Keratinocyte (primary cell): Measurements from ENCODE around the gene RHEX. TPM values are rescaled to one million over a fixed set of nuclear protein-coding genes. Genes with fewer than 3 reads are reported as not detected.

ENCODE experiments used
- DNase-seq: peaks from one replicate; pipeline ENCODE4 v3.0.0-alpha.2; 2011; ENCODE audit warnings: low read depth, missing footprints, low spot score
- FAIRE-seq: peaks from 2 replicates; lab custom pipeline; 2011; peaks lifted over from hg19 to GRCh38; lab: Jason Lieb, UNC
- H2AFZ ChIP-seq: 2 replicates; pipeline ENCODE4 v1.6.0; 2012; ENCODE audit warnings: low read length, control low read depth, inconsistent platforms; ENCODE audit not compliant: control insufficient read depth
- H3K27ac ChIP-seq: 2 replicates; pipeline ENCODE4 v1.5.1; 2011; ENCODE audit warnings: low read length; ENCODE audit not compliant: control insufficient read depth, insufficient read depth
- H3K27me3 ChIP-seq: 3 replicates; pipeline ENCODE4 v1.6.0; 2011; ENCODE audit warnings: low read length; ENCODE audit not compliant: control insufficient read depth, insufficient read depth; ENCODE audit errors: extremely low read depth
- H3K36me3 ChIP-seq, 2 experiments: 2 replicates in 1 of 2; 3 replicates in 1 of 2; pipeline ENCODE4 v1.5.1; 2011; ENCODE audit warnings: low read length in 2 of 2, mild to moderate bottlenecking in 1 of 2; ENCODE audit not compliant: control insufficient read depth in 2 of 2, insufficient read depth in 2 of 2; ENCODE audit errors: extremely low read depth in 1 of 2
- H3K4me1 ChIP-seq: 3 replicates; pipeline ENCODE4 v1.5.1; 2011; ENCODE audit warnings: low read length; ENCODE audit not compliant: control insufficient read depth, insufficient read depth; ENCODE audit errors: extremely low read depth
- H3K4me2 ChIP-seq: 3 replicates; pipeline ENCODE4 v1.6.0; 2011; ENCODE audit warnings: low read depth, low read length; ENCODE audit not compliant: control insufficient read depth, insufficient read depth; ENCODE audit errors: extremely low read depth
- H3K4me3 ChIP-seq, 3 experiments: fragments of 200-600 bp in 1 of 3; sonication (generic) in 1 of 3; 2 replicates in 2 of 3; 3 replicates in 1 of 3; pipeline ENCODE4 v1.5.1; 2011 to 2016; ENCODE audit warnings: low read length in 3 of 3, mild to moderate bottlenecking in 3 of 3, control low read depth in 2 of 3, inconsistent platforms in 1 of 3, low read depth in 1 of 3, mixed read lengths in 1 of 3, mixed run types in 1 of 3, moderate library complexity in 1 of 3; ENCODE audit not compliant: control insufficient read depth in 2 of 3, insufficient read depth in 2 of 3; ENCODE audit errors: extremely low read depth in 1 of 3
- H3K79me2 ChIP-seq: 2 replicates; pipeline ENCODE4 v1.6.0; 2012; ENCODE audit warnings: low read length; ENCODE audit not compliant: control insufficient read depth, insufficient read depth
- H3K9ac ChIP-seq: 3 replicates; pipeline ENCODE4 v1.6.0; 2011; ENCODE audit warnings: low read length; ENCODE audit not compliant: control insufficient read depth, insufficient read depth; ENCODE audit errors: extremely low read depth
- H3K9me1 ChIP-seq: 3 replicates; pipeline ENCODE4 v1.6.0; 2011; ENCODE audit warnings: low read length; ENCODE audit not compliant: control insufficient read depth, insufficient read depth; ENCODE audit errors: extremely low read depth
- H3K9me3 ChIP-seq: 2 replicates; pipeline ENCODE4 v1.5.1; 2012; ENCODE audit warnings: low read depth, low read length; ENCODE audit not compliant: control insufficient read depth
- H4K20me1 ChIP-seq: 3 replicates; pipeline ENCODE4 v1.6.0; 2011; ENCODE audit warnings: low read length; ENCODE audit not compliant: control insufficient read depth, insufficient read depth; ENCODE audit errors: extremely low read depth
- EZH2 ChIP-seq: IDR thresholded peaks from one replicate; pipeline ENCODE4 v1.6.1; 2012; ENCODE audit warnings: inconsistent platforms, mild to moderate bottlenecking, low read length, moderate library complexity
- dilution Hi-C: fragments of 300-500 bp; cut with MboI; formaldehyde crosslinking; loops from one replicate; pipeline ENCODE4 v1.7.0; 2020; ENCODE audit warnings: low sequenced_read_pairs; ENCODE audit not compliant: extremely low pct_ligation_motif_present
- polyA plus RNA-seq, 5 experiments: library from polyadenylated mRNA; depleted of rRNA in 3 of 5; stranded (reverse) in 3 of 5; stranded (forward) in 1 of 5; unstranded in 1 of 5; fragments of >200 nt; gene quantifications; 1 replicate in 1 of 5; 2 replicates in 3 of 5; 3 replicates in 1 of 5; pipeline versions ENCODE4 v1.2.1 to v1.2.3, GENCODE V29; 2011 to 2012; ENCODE audit warnings: missing spikeins in 2 of 5, low read depth in 1 of 5, low replicate concordance in 1 of 5
- TF ChIP-seq, protein P1 (sequence below), 3 experiments: IDR thresholded peaks in 1 of 3; conservative IDR thresholded peaks in 1 of 3; optimal IDR thresholded peaks in 1 of 3; 2 replicates in 2 of 3; 3 replicates in 1 of 3; pipeline versions ENCODE3 to v1.5.1; 2011; ENCODE audit warnings: low read length in 3 of 3, mild to moderate bottlenecking in 3 of 3, moderate library complexity in 2 of 3, control low read depth in 1 of 3, inconsistent platforms in 1 of 3; ENCODE audit not compliant: insufficient read depth in 2 of 3; ENCODE audit errors: extremely low read depth in 1 of 3

The RHEX gene
- polyA plus RNA-seq, 1 donor (not counting 4 experiments of a cell fraction or from before 2014, with no cell fraction given) = not detected

DNA sequence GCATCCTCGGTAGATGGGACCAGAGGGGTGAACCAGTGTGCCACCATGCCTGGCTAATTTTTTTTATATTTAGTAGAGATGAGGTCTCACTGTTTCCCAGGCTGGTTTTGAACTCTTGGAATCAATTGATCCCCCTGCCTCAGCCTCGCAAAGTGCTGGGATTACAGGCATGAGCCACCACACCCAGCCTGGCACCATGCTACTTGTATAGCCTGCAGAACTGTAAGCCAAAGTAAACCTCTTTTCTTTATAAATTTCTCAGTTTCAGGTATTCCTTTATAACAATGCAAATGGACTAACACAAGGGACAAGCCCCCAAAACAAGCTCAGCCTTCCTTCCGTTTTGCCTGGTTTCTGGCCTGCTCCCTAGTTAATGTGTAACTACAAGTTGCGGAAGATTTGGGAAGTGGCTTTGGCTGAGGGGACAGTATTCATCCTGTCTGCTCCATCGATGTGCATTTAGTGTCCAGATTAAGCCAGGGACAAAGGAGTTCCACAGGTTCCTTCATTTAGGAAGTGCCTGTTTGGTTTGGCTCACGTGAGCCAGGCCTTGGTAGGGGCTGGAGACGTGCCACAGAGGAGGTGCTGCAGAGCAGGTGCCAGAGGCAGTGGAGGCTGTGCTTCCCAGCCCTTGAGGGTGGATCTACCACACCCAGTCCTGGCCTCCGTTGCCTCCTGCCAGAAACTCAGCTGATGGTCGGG is 59.8 kb downstream of the RHEX start:
- Histone ChIP-seq H3K36me3 (no peaks in the 10 kb centered on the region), H3K79me2 (no peaks in the 10 kb centered on the region), H3K4me2 (no peak overlapping the region), H2AFZ (no peak overlapping the region), H3K27me3 (peaks cover 29% of the 10 kb centered on the region), H3K4me1 (peaks cover 8% of the 10 kb centered on the region), H3K9me1 (no peaks in the 10 kb centered on the region), H3K9me3 (no peaks in the 10 kb centered on the region), H3K27ac (no peak overlapping the region), H3K9ac (no peak overlapping the region), H3K4me3 (no peak overlapping the region), H4K20me1 (no peaks in the 10 kb centered on the region)
- dilution Hi-C loops = no loop called here
- DNase-seq = no peak
- no peak for TF ChIP-seq EZH2
- TF ChIP-seq, protein P1, sequence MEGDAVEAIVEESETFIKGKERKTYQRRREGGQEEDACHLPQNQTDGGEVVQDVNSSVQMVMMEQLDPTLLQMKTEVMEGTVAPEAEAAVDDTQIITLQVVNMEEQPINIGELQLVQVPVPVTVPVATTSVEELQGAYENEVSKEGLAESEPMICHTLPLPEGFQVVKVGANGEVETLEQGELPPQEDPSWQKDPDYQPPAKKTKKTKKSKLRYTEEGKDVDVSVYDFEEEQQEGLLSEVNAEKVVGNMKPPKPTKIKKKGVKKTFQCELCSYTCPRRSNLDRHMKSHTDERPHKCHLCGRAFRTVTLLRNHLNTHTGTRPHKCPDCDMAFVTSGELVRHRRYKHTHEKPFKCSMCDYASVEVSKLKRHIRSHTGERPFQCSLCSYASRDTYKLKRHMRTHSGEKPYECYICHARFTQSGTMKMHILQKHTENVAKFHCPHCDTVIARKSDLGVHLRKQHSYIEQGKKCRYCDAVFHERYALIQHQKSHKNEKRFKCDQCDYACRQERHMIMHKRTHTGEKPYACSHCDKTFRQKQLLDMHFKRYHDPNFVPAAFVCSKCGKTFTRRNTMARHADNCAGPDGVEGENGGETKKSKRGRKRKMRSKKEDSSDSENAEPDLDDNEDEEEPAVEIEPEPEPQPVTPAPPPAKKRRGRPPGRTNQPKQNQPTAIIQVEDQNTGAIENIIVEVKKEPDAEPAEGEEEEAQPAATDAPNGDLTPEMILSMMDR (optimal IDR thresholded peaks at IDR 0.05 in 1 of 3, IDR thresholded peaks at IDR 0.05 in 1 of 3, conservative IDR thresholded peaks at IDR 0.05 in 1 of 3; ENCODE audit: extremely low read depth in 1 of 3, insufficient read depth in 2 of 3, low read length in 3 of 3) = no peak
- FAIRE-seq = no peak

- Histone ChIP-seq H3K79me2 (no peaks in the 10 kb centered on the region), H3K9me1 (no peaks in the 10 kb centered on the region), H4K20me1 (no peaks in the 10 kb centered on the region), H3K9me3 (no peaks in the 10 kb centered on the region), H3K4me1 (peaks cover 9% of the 10 kb centered on the region), H3K27me3 (peaks cover 31% of the 10 kb centered on the region), H3K36me3 (no peaks in the 10 kb centered on the region), H3K9ac (no peak overlapping the region), H2AFZ (no peak overlapping the region), H3K4me2 (no peak overlapping the region), H3K4me3 (no peak overlapping the region), H3K27ac (no peak overlapping the region)
- TF ChIP-seq, protein P1 (optimal IDR thresholded peaks at IDR 0.05 in 1 of 3, IDR thresholded peaks at IDR 0.05 in 1 of 3, conservative IDR thresholded peaks at IDR 0.05 in 1 of 3; ENCODE audit: extremely low read depth in 1 of 3, insufficient read depth in 2 of 3, low read length in 3 of 3) = no peak
- no peak for TF ChIP-seq EZH2
- FAIRE-seq (no peak), DNase-seq (no peak)
- dilution Hi-C loops = no loop called here
Measured at GRCh38 chr1:206114692-206115640, 62.0 kb downstream of the RHEX start.
